ENCODE measurements around the gene MYRIP. TPM values are rescaled to one million over a fixed set of nuclear protein-coding genes. Genes with fewer than 3 reads are reported as not detected.

The MYRIP gene
- total RNA-seq, 4 donors from 2014 or later, result 0.66 to 3.1 (median 2.6) TPM

DNA sequence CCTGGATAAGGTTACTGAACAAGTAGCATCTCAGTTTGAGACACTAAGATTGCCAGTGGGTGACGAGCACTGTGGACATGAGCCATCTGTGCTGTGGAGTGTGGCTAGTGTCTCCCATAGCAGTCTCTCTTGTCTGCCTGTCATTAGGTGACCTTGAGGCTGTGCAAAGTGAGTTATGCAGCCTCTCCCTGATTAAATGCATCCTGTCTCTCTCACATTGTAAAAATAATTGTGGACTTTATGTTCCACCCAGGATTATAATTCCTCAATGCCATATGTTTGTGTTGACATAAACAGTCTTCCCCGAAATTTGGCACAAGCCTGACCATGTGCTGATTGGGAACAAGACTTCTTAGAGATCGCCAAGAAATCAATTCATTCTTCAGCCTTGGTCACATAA lies 168.9 kb downstream of the MYRIP start:
- intact Hi-C loops (cut with DNase I), result no loop called here
- 53 to 77% methylated on average over 3 of the region's 3 CpGs for WGBS, 2 donors
- no peak for DNase-seq

DNA sequence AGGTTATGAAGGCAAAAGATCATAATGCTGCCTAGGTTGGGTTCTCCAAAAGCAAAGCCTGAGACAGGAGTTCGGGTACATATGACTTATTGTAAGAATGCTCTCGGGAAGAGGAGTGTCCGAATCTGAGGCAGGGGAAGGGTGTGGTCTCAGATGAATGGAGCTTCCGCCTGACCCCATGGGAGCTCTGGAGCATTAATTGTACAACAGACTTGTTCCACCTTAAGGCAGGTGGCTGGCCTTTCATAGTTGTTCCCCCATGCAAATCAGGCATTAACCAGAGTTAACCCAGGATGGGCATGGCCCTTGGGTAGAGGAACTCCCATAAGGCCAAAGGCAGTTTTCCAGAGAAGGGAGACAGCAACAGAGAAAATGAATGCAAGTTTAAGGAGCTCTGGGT lies 170.6 kb downstream of the MYRIP start:
- TF ChIP-seq POLR2A (IDR thresholded peaks at IDR 0.05), result no peak
- TF ChIP-seq, protein P1, sequence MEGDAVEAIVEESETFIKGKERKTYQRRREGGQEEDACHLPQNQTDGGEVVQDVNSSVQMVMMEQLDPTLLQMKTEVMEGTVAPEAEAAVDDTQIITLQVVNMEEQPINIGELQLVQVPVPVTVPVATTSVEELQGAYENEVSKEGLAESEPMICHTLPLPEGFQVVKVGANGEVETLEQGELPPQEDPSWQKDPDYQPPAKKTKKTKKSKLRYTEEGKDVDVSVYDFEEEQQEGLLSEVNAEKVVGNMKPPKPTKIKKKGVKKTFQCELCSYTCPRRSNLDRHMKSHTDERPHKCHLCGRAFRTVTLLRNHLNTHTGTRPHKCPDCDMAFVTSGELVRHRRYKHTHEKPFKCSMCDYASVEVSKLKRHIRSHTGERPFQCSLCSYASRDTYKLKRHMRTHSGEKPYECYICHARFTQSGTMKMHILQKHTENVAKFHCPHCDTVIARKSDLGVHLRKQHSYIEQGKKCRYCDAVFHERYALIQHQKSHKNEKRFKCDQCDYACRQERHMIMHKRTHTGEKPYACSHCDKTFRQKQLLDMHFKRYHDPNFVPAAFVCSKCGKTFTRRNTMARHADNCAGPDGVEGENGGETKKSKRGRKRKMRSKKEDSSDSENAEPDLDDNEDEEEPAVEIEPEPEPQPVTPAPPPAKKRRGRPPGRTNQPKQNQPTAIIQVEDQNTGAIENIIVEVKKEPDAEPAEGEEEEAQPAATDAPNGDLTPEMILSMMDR (IDR thresholded peaks at IDR 0.05), result no peak
- WGBS, 2 donors, result 64 to 73% methylated on average over 4 of the region's 4 CpGs
- Histone ChIP-seq H3K9me3 (no peaks in the 10 kb centered on the region), H3K4me3 (no peak overlapping the region), H3K27me3 (no peaks in the 10 kb centered on the region), H3K27ac (no peak overlapping the region), H3K4me1 (peaks cover 0 to 8% (median 0%) of the 10 kb centered on the region in 3 donors), H3K36me3 (no peaks in the 10 kb centered on the region)
- DNase-seq, result no peak
- intact Hi-C loops (cut with DNase I), result no loop called here

More for the DNA sequence above, 168.9 kb downstream of the MYRIP start:
- H3K4me3 ChIP-seq, result no peak overlapping the region
- H3K9me3 ChIP-seq, result no peaks in the 10 kb centered on the region
- no peak overlapping the region for H3K27ac ChIP-seq
- H3K27me3 ChIP-seq, result no peaks in the 10 kb centered on the region
- no peaks in the 10 kb centered on the region for H3K36me3 ChIP-seq
- TF ChIP-seq POLR2A (IDR thresholded peaks at IDR 0.05), result no peak
- TF ChIP-seq, protein P1 (IDR thresholded peaks at IDR 0.05), result no peak
- H3K4me1 ChIP-seq, result peaks cover 0 to 7% (median 0%) of the 10 kb centered on the region in 3 donors

DNA sequence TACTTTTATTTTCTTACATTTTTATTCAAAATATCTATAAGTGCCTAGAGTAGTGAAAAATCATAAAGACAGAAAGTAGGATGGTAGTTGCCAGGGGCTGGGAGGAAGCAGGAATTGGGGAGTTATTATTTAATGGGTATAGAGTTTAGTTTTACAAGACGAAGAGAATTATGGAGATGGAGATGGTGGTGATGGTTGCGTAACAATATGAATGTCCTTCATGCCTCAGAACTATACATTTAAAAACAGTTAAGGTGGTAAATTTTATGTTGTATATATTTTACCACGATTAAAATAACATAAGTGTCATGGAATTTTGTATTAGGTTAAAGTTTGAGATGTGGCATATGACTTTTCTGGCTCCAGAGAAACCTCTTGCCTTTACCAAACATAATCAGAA lies 171.4 kb downstream of the MYRIP start:
- WGBS, 2 donors, result 70 to 81% methylated on average over 3 of the region's 3 CpGs
- H3K36me3 ChIP-seq, result no peaks in the 10 kb centered on the region

DNA sequence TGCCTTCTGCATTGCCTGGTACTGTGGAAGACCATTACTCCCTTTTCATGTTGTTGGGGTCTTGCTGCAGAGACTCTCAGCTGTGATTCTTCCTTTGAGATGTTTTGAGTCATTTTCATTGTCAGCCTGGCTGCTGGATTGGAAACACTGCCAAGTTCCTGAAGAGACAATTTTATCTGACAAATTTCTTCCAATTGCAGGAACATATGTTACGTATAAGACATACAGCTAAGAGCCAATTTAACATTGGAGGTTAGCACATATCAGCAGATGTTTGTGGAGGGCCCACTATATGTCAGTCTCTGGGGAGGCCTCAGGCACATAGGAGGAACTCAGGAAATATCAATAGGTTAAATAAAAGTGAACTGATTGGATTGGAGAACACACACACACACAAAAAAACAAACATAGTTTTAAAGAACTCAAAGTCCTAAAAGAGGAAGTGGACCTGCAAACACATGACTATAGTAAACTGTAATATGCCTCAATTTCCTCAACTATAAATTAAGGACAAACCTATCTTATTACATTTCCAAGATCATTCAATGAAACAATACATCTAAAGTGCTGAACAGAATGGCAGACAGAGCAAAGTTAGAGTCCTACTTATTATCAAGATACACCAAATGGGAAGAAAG lies 172.3 kb downstream of the MYRIP start:
- H3K36me3 ChIP-seq, result no peaks in the 10 kb centered on the region
- H3K4me3 ChIP-seq, result no peak overlapping the region
- peaks cover 0 to 8% (median 0%) of the 10 kb centered on the region in 3 donors for H3K4me1 ChIP-seq
- no peaks in the 10 kb centered on the region for H3K27me3 ChIP-seq
- WGBS, 2 donors, result 57 to 63% methylated on average over 1 of the region's 1 CpG
- intact Hi-C loops (cut with DNase I), result no loop called here
- TF ChIP-seq, protein P1 (IDR thresholded peaks at IDR 0.05), result no peak
- TF ChIP-seq POLR2A (IDR thresholded peaks at IDR 0.05), result no peak
- H3K9me3 ChIP-seq, result no peaks in the 10 kb centered on the region
- H3K27ac ChIP-seq, result no peak overlapping the region
- DNase-seq, result no peak

More for the DNA sequence above, 171.4 kb downstream of the MYRIP start:
- Histone ChIP-seq H3K27me3 (no peaks in the 10 kb centered on the region), H3K9me3 (no peaks in the 10 kb centered on the region), H3K27ac (no peak overlapping the region), H3K4me1 (peaks cover 0 to 8% (median 0%) of the 10 kb centered on the region in 3 donors), H3K4me3 (no peak overlapping the region)
- no peak for DNase-seq
- TF ChIP-seq, protein P1 (IDR thresholded peaks at IDR 0.05), result no peak
- no peak for TF ChIP-seq POLR2A (IDR thresholded peaks at IDR 0.05)
- intact Hi-C loops (cut with DNase I), result no loop called here

DNA sequence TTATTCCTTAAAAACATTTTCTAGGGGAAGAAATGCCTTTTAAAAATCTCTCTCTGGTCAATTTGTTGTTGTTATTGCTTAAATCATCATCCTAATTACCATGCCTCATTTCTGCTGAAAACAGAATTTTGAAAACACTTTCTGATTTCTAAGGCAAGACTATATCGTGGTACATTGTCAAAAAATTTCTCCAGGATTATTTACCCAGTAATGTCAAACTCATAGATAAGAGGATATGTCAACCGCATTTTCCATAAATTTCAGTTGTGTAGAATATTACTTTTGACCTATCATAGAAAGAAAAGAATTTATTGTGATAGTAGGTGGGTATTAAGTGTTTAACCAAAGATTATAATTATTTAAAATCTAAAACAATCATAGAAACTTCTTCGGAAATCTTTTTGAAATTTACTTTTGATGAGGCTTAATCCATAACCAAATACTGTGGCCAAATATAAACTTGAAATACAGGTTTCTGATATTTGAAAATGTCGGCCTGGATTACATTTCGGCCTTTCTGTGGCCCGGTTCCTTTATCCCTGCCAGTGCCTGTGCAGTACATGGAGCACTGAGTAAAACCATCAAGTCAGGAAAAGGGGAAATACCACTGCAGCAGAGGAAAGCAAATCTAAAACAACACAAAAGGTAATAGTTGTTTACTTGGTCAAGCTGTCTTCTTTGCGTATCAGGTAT lies 173.4 kb downstream of the MYRIP start:
- TF ChIP-seq, protein P1 (IDR thresholded peaks at IDR 0.05), result no peak

More for the DNA sequence above, 173.4 kb downstream of the MYRIP start:
- peaks cover 0 to 8% (median 0%) of the 10 kb centered on the region in 3 donors for H3K4me1 ChIP-seq
- intact Hi-C loops (cut with DNase I), result no loop called here
- no peaks in the 10 kb centered on the region for H3K9me3 ChIP-seq
- 44 to 61% methylated on average over 7 of the region's 7 CpGs for WGBS, 2 donors
- H3K27me3 ChIP-seq, result no peaks in the 10 kb centered on the region
- H3K27ac ChIP-seq, result no peak overlapping the region
- no peaks in the 10 kb centered on the region for H3K36me3 ChIP-seq
- H3K4me3 ChIP-seq, result no peak overlapping the region
- no peak for DNase-seq
